Hepatocyte (in vitro differentiated cells): ENCODE results near the gene SLC25A12. TPM values are rescaled to one million over a fixed set of nuclear protein-coding genes. Genes with fewer than 3 reads are reported as not detected.

Experiments used
- DNase-seq: peaks from one replicate; pipeline ENCODE4 v3.0.0-alpha.2; 2016; ENCODE audit warnings: low spot score
- H2AFZ ChIP-seq: fragments of 200-600 bp; sonication (generic); 2 replicates; pipeline ENCODE4 v1.6.0; 2016; ENCODE audit warnings: antibody characterized with exemption, mild to moderate bottlenecking
- H3K27ac ChIP-seq: fragments of 200-600 bp; sonication (generic); 2 replicates; pipeline ENCODE4 v1.5.1; 2016; ENCODE audit warnings: mild to moderate bottlenecking
- H3K27me3 ChIP-seq: fragments of 200-600 bp; sonication (generic); 2 replicates; pipeline ENCODE4 v1.6.1; 2016
- H3K36me3 ChIP-seq: fragments of 200-600 bp; sonication (generic); replicated peaks from 2 replicates; pipeline ENCODE4 v1.5.1; 2016; ENCODE audit warnings: low read depth; ENCODE audit not compliant: insufficient read depth
- H3K4me1 ChIP-seq: fragments of 200-600 bp; sonication (generic); 2 replicates; pipeline ENCODE4 v1.5.1; 2016; ENCODE audit warnings: mild to moderate bottlenecking, moderate library complexity; ENCODE audit not compliant: insufficient read depth
- H3K4me2 ChIP-seq: fragments of 200-600 bp; sonication (generic); 2 replicates; pipeline ENCODE4 v1.6.0; 2016
- H3K4me3 ChIP-seq: fragments of 200-600 bp; sonication (generic); 2 replicates; pipeline ENCODE4 v1.5.1; 2016; ENCODE audit warnings: mild to moderate bottlenecking
- H3K79me2 ChIP-seq: fragments of 200-600 bp; sonication (generic); 2 replicates; pipeline ENCODE4 v1.6.0; 2017; ENCODE audit warnings: mild to moderate bottlenecking
- H3K9me2 ChIP-seq: fragments of 200-600 bp; sonication (generic); replicated peaks from 2 replicates; pipeline ENCODE4 v1.6.0; 2017; ENCODE audit warnings: mild to moderate bottlenecking; ENCODE audit not compliant: insufficient read depth
- H3K9me3 ChIP-seq: fragments of 200-600 bp; sonication (generic); 2 replicates; pipeline ENCODE4 v1.5.1; 2016; ENCODE audit warnings: low read depth, mild to moderate bottlenecking
- H4K20me1 ChIP-seq: fragments of 200-600 bp; sonication (generic); 2 replicates; pipeline ENCODE4 v1.6.0; 2016; ENCODE audit warnings: mild to moderate bottlenecking; ENCODE audit not compliant: insufficient read depth, poor library complexity, severe bottlenecking
- CTCF ChIP-seq: fragments of 200-600 bp; sonication (generic); IDR thresholded peaks from 2 replicates; pipeline ENCODE4 v1.5.1; 2016; ENCODE audit warnings: antibody characterized with exemption, mild to moderate bottlenecking; ENCODE audit not compliant: poor library complexity
- EZH2 ChIP-seq: fragments of 200-600 bp; sonication (generic); IDR thresholded peaks from 2 replicates; pipeline ENCODE4 v1.6.1; 2016; ENCODE audit warnings: antibody characterized with exemption, mild to moderate bottlenecking, borderline replicate concordance
- EZH2phosphoT487 ChIP-seq: fragments of 200-600 bp; sonication (generic); IDR thresholded peaks from one replicate; pipeline ENCODE4 v1.6.1; 2018; ENCODE audit warnings: antibody characterized with exemption, mild to moderate bottlenecking, low read depth, moderate library complexity; ENCODE audit not compliant: unreplicated experiment, severe bottlenecking
- WGBS: methylation state at CpG from one replicate; pipeline ENCODE4 v1.1.6; 2016; ENCODE audit warnings: low lambda C conversion rate; ENCODE audit errors: missing lambda C conversion rate; 5-methylcytosine and 5-hydroxymethylcytosine counted together
- polyA plus RNA-seq: library from polyadenylated mRNA; unstranded; fragments of >200 nt; fragmentation: Nextera tagmentation; extraction: Ambion mirVana; gene quantifications from 2 replicates; pipeline ENCODE4 v1.2.1, GENCODE V29; 2016
- small RNA-seq: library from RNA; depleted of rRNA; stranded (forward); fragments of <200 nt; gene quantifications from one replicate; pipeline ENCODE3, GENCODE V24; 2014
- total RNA-seq: library from RNA; depleted of rRNA; stranded (reverse); fragments of >200 nt; gene quantifications from 2 replicates; pipeline ENCODE4 v1.2.3, GENCODE V29; 2014

The SLC25A12 gene
- total and polyA plus RNA-seq, 2 experiments from 2014 or later = 7.1 to 11.1 TPM

GRCh38 chr2:171742760-171743159, 151.3 kb downstream of the SLC25A12 start:
- Histone ChIP-seq H3K36me3 (no peaks in the 10 kb centered on the region), H2AFZ (no peak overlapping the region), H3K27me3 (no peaks in the 10 kb centered on the region), H4K20me1 (no peaks in the 10 kb centered on the region), H3K9me2 (no peaks in the 10 kb centered on the region), H3K4me1 (no peaks in the 10 kb centered on the region), H3K27ac (no peak overlapping the region), H3K4me3 (no peak overlapping the region), H3K9me3 (no peaks in the 10 kb centered on the region), H3K79me2 (no peaks in the 10 kb centered on the region), H3K4me2 (no peak overlapping the region)
- 92% methylated on average over 1 of the region's 1 CpG for WGBS
- TF ChIP-seq EZH2 (no peak), CTCF (no peak), EZH2phosphoT487 (no peak)
- no peak for DNase-seq

GRCh38 chr2:171741189-171741588, 152.9 kb downstream of the SLC25A12 start:
- H3K9me2 ChIP-seq = no peaks in the 10 kb centered on the region
- no peak overlapping the region for H3K4me3 ChIP-seq
- H3K27ac ChIP-seq = no peak overlapping the region
- H3K9me3 ChIP-seq = no peaks in the 10 kb centered on the region
- H3K27me3 ChIP-seq = no peaks in the 10 kb centered on the region
- no peaks in the 10 kb centered on the region for H3K79me2 ChIP-seq
- no peak for TF ChIP-seq EZH2phosphoT487
- no peak for TF ChIP-seq EZH2
- TF ChIP-seq CTCF = no peak
- H2AFZ ChIP-seq = no peak overlapping the region
- no peak for DNase-seq
- no peaks in the 10 kb centered on the region for H3K4me1 ChIP-seq
- 85% methylated on average over 2 of the region's 2 CpGs for WGBS
- H3K36me3 ChIP-seq = no peaks in the 10 kb centered on the region
- no peaks in the 10 kb centered on the region for H4K20me1 ChIP-seq
- no peak overlapping the region for H3K4me2 ChIP-seq

- no peaks in the 10 kb centered on the region for H3K27me3 ChIP-seq
- no peak overlapping the region for H3K27ac ChIP-seq
- no peaks in the 10 kb centered on the region for H3K79me2 ChIP-seq
- no peak overlapping the region for H3K4me3 ChIP-seq
- TF ChIP-seq EZH2phosphoT487 (no peak), EZH2 (no peak), CTCF (no peak)
- 83% methylated on average over 4 of the region's 4 CpGs for WGBS
- no peaks in the 10 kb centered on the region for H3K9me2 ChIP-seq
- H3K36me3 ChIP-seq = peaks cover 4% of the 10 kb centered on the region
- H4K20me1 ChIP-seq = no peaks in the 10 kb centered on the region
- no peak overlapping the region for H2AFZ ChIP-seq
- no peaks in the 10 kb centered on the region for H3K9me3 ChIP-seq
- H3K4me1 ChIP-seq = no peaks in the 10 kb centered on the region
- H3K4me2 ChIP-seq = no peak overlapping the region
- DNase-seq = no peak
Measured at GRCh38 chr2:171735991-171736710, 157.9 kb downstream of the SLC25A12 start.

Small RNA genes lying within 50 kb of the gene (small RNA-seq; reads per million reads assigned to genes)
- gene RNU6-182P = not detected

Other genes with a start within 250 kb of the SLC25A12 start
- 116 and 122 TPM in 2 replicates for gene DYNC1I2, start 206.8 kb downstream of the SLC25A12 start, total RNA-seq
- 51.3 and 54.3 TPM in 2 replicates for gene DYNC1I2, start 206.8 kb downstream of the SLC25A12 start, polyA plus RNA-seq
- gene HAT1, start 28.2 kb upstream of the SLC25A12 start, total RNA-seq = 34.4 and 35.3 TPM in 2 replicates
- 54.3 and 56.7 TPM in 2 replicates for gene HAT1, start 28.2 kb upstream of the SLC25A12 start, polyA plus RNA-seq
- 2.8 and 5.7 TPM in 2 replicates for gene METAP1D, start 105.7 kb upstream of the SLC25A12 start, total RNA-seq
- 6.0 and 9.4 TPM in 2 replicates for gene METAP1D, start 105.7 kb upstream of the SLC25A12 start, polyA plus RNA-seq
- gene DLX1, start 191.3 kb upstream of the SLC25A12 start, total RNA-seq = not detected in 2 replicates
- gene DLX1, start 191.3 kb upstream of the SLC25A12 start, polyA plus RNA-seq = 0.44 TPM in 1 of 2 replicates, not detected in the other
- 0.04 and 0.37 TPM in 2 replicates for gene DLX2, start 208.7 kb upstream of the SLC25A12 start, total RNA-seq
- gene DLX2, start 208.7 kb upstream of the SLC25A12 start, polyA plus RNA-seq = 1.2 and 2.8 TPM in 2 replicates